GM12865 (cell line): ENCODE results near the gene ZNG1A.
"Not testable (repeated sequence)": the region's sequence is repeated elsewhere in the genome, so short reads cannot be mapped to it uniquely, and the experiment has no call there.

Source experiments
- DNase-seq: peaks from one replicate; pipeline ENCODE4 v3.0.0; 2010; ENCODE audit warnings: low read depth
- H3K4me3 ChIP-seq: 2 replicates; pipeline ENCODE4 v1.5.1; 2011; ENCODE audit warnings: mild to moderate bottlenecking, low read depth, low read length, control low read depth

The ZNG1A gene

DNA sequence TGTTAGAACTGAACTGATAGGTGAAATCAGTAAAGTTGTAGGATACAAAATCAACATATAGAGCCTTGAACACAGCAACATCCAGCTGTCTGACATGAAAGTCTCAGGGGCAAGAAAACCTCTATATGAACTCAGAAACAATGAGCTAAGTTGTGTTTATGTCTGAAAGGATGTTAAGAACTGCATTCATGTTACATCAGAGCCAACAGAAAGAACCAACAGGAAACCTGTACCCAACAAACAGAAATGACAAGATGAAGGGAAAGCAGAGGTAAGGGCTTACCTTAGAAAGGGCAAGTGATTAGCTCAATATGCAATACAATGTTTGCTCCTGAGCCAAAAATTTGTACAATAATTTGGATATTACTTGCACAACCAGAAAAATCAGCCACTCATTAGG, 92.2 kb downstream of the ZNG1A start:
- DNase-seq, H3K4me3 ChIP-seq: not testable (repeated sequence)

- not testable (repeated sequence) for DNase-seq, H3K4me3 ChIP-seq
Measured at GRCh38 chr9:82932-83689, 95.7 kb downstream of the ZNG1A start.

- DNase-seq, H3K4me3 ChIP-seq: not testable (repeated sequence)
Measured at GRCh38 chr9:78333-78732, 100.5 kb downstream of the ZNG1A start.

DNA sequence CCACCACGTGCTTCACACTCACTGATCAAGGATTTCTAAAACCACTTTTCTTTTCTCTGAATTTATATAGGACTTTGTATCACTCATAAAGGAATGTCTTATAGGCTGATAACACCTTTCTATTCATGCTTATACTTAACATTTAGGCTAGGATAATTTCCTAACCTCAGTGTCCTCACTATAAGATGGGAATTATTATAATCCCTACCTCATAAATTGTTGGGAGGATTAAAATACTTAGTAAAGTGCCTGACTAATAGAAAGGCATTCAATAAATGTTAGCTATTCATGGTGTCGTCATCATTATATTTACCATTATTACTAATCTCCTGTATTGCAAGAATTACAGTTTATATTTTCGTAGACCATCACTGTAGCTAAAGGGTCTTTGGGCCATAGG, 102.5 kb downstream of the ZNG1A start:
- H3K4me3 ChIP-seq, DNase-seq: not testable (repeated sequence)

GRCh38 chr9:73900-74525, 104.8 kb downstream of the ZNG1A start:
- DNase-seq, H3K4me3 ChIP-seq: not testable (repeated sequence)

- DNase-seq, H3K4me3 ChIP-seq: not testable (repeated sequence)
Measured at GRCh38 chr9:73076-73899, 105.6 kb downstream of the ZNG1A start.
